Spinal cord (tissue), 10 donors: Measurements from ENCODE around the gene TAX1BP3. TPM values are rescaled to one million over a fixed set of nuclear protein-coding genes. Genes with fewer than 3 reads are reported as not detected.

Experiments used
- DNase-seq, 6 donors: peaks; one replicate each; pipeline versions ENCODE4 v3.0.0 to v3.0.0-alpha.2; 2013 to 2015; ENCODE audit warnings: low spot score in 6 of 6, low read depth in 4 of 6
- H3K27ac ChIP-seq: one replicate; pipeline ENCODE4 v1.5.1; 2013; ENCODE audit warnings: low read depth, low read length, control low read depth
- H3K27me3 ChIP-seq: one replicate; pipeline ENCODE4 v1.6.1; 2013; ENCODE audit warnings: low read length; ENCODE audit not compliant: control insufficient read depth, insufficient read depth
- H3K36me3 ChIP-seq: one replicate; pipeline ENCODE4 v1.6.1; 2013; ENCODE audit warnings: low read length; ENCODE audit not compliant: control insufficient read depth, insufficient read depth
- H3K4me1 ChIP-seq: one replicate; pipeline ENCODE4 v1.6.1; 2013; ENCODE audit warnings: low read length; ENCODE audit not compliant: control insufficient read depth, insufficient read depth
- H3K4me3 ChIP-seq: one replicate; pipeline ENCODE4 v1.5.1; 2013; ENCODE audit warnings: low read depth, low read length, control low read depth
- H3K9me3 ChIP-seq: one replicate; pipeline ENCODE4 v1.6.1; 2013; ENCODE audit warnings: low read length; ENCODE audit not compliant: control insufficient read depth, insufficient read depth
- WGBS: methylation state at CpG from one replicate; pipeline ENCODE4 v1.1.5; 2013; ENCODE audit warnings: missing lambda C conversion rate; ENCODE audit not compliant: insufficient coverage; 5-methylcytosine and 5-hydroxymethylcytosine counted together
- polyA plus RNA-seq, 2 donors: library from polyadenylated mRNA; unstranded; fragments of 120-200 nt; gene quantifications; one replicate each; pipeline ENCODE4 v1.2.1, GENCODE V29; 2013; ENCODE audit not compliant: insufficient read length in 2 of 2
- total RNA-seq, 2 donors: library from RNA; depleted of rRNA in 1 of 2; stranded (reverse); fragments of 120-200 nt in 1 of 2; fragments of >200 nt in 1 of 2; gene quantifications; one replicate each; pipeline versions ENCODE4 v1.2.3 to v1.2.4, GENCODE V29; 2013 to 2014
- donor health status: healthy.

TAX1BP3 gene
- total and polyA plus RNA-seq, 4 donors = 26.4 to 116 (median 48.7) TPM

DNA sequence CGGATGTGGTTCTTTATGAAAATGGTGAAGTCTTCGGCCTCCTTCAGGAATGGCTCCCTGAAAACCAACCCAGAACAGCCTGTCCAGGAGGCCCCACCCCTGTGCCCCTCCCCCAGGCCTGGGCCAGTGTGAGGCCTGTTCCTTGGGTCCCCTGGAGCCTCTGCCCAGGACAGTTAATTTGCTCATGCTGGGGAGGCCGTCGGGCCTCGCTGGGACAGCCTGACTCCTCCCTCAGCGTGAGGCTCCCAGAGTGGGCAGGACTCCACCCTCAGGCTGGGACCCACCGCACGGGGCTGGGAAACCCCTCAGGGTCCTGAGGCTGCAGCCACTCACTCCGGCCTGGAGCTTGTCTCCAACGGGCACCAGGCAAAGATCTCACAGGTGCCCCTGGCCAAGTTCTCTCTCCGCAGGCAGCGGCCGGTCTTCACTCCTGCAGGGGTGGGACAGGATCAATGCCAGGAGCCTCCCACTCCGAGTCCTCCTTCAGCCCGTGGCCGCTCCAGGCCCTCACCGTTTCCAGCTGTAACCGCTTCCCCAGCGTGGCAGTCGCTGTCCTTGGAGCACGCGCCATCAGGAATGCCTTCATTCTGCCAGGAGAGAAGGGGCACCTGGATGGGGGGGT is 21.8 kb upstream of the TAX1BP3 start:
- no peak overlapping the region for H3K27ac ChIP-seq
- H3K36me3 ChIP-seq = peaks cover 14% of the 10 kb centered on the region
- no peak for DNase-seq
- no peaks in the 10 kb centered on the region for H3K9me3 ChIP-seq
- peaks cover 23% of the 10 kb centered on the region for H3K27me3 ChIP-seq
- 71% methylated on average over 19 of the region's 22 CpGs for WGBS
- H3K4me3 ChIP-seq = no peak overlapping the region
- H3K4me1 ChIP-seq = peaks cover 15% of the 10 kb centered on the region

GRCh38 chr17:3689262-3690093 is 21.1 kb upstream of the TAX1BP3 start:
- H3K9me3 ChIP-seq = no peaks in the 10 kb centered on the region
- peaks cover 19% of the 10 kb centered on the region for H3K27me3 ChIP-seq

DNA sequence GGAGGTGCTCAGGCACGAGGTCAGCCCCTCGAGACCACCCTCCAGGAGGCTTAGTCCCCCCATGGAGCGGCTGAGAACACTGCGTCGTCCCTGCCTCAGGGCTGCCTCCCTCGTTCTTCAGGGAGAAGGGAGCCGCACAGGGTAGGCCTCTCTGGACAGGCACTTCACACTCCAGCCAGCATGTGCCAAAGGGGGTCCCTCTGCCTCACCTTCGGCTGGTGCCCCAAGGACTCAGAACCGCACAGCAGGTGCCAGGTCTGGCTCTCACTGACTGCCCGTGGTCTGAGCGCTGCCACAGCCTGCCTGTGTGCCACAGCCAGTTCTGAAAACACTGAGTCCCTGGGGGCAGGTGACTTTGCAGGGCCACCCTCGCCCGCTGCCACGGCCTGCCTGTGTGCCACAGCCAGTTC is 20.5 kb upstream of the TAX1BP3 start:
- no peak overlapping the region for H3K27ac ChIP-seq
- DNase-seq = no peak
- 57% methylated on average over 10 of the region's 14 CpGs for WGBS
- H3K4me1 ChIP-seq = peaks cover 6% of the 10 kb centered on the region
- H3K4me3 ChIP-seq = no peak overlapping the region
- peaks cover 18% of the 10 kb centered on the region for H3K36me3 ChIP-seq
- H3K27me3 ChIP-seq = peaks cover 16% of the 10 kb centered on the region
- H3K9me3 ChIP-seq = no peaks in the 10 kb centered on the region

More at GRCh38 chr17:3689262-3690093, 21.1 kb upstream of the TAX1BP3 start:
- Histone ChIP-seq H3K27ac (no peak overlapping the region), H3K4me1 (peaks cover 8% of the 10 kb centered on the region), H3K36me3 (peaks cover 14% of the 10 kb centered on the region), H3K4me3 (no peak overlapping the region)
- 84% methylated on average over 36 of the region's 44 CpGs for WGBS
- no peak for DNase-seq

GRCh38 chr17:3688027-3688553 is 19.7 kb upstream of the TAX1BP3 start:
- 21% methylated on average over 19 of the region's 19 CpGs for WGBS
- peaks cover 6% of the 10 kb centered on the region for H3K4me1 ChIP-seq
- H3K27me3 ChIP-seq = peaks cover 15% of the 10 kb centered on the region
- H3K27ac ChIP-seq = no peak overlapping the region
- peaks cover 18% of the 10 kb centered on the region for H3K36me3 ChIP-seq
- peak in 2 of 6 donors; percentile 23 to 49 for DNase-seq
- no peaks in the 10 kb centered on the region for H3K9me3 ChIP-seq
- H3K4me3 ChIP-seq = no peak overlapping the region

DNA sequence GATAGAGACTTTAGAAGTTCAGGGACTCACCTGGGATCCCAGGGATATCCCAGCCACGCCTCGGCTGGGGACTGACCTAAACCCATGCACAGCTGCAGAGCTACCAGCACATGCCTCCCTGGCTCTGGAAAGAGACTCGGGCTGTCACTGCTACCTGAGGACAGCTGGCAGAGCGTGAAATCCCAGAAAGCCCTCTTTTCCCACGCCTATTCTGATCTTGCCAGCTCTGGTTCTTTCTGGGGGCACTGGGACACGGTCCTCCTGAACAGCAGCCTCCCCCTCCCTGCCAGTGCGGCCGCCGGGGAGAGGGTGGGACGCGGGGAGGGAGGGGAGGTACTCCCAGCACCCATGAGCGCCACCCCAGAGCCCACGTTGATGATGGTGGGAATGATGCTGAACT is 16.8 kb upstream of the TAX1BP3 start:
- no peak for DNase-seq
- Histone ChIP-seq H3K9me3 (no peaks in the 10 kb centered on the region), H3K4me1 (peaks cover 6% of the 10 kb centered on the region), H3K27ac (no peak overlapping the region), H3K36me3 (peaks cover 17% of the 10 kb centered on the region), H3K4me3 (no peak overlapping the region), H3K27me3 (peaks cover 12% of the 10 kb centered on the region)
- WGBS = 37% methylated on average over 7 of the region's 13 CpGs

GRCh38 chr17:3683054-3683511 is 14.7 kb upstream of the TAX1BP3 start:
- Histone ChIP-seq H3K27ac (no peak overlapping the region), H3K4me3 (no peak overlapping the region), H3K4me1 (peaks cover 5% of the 10 kb centered on the region), H3K27me3 (peaks cover 12% of the 10 kb centered on the region), H3K9me3 (no peaks in the 10 kb centered on the region), H3K36me3 (peaks cover 22% of the 10 kb centered on the region)
- WGBS = 59% methylated on average over 6 of the region's 10 CpGs
- no peak for DNase-seq

DNA sequence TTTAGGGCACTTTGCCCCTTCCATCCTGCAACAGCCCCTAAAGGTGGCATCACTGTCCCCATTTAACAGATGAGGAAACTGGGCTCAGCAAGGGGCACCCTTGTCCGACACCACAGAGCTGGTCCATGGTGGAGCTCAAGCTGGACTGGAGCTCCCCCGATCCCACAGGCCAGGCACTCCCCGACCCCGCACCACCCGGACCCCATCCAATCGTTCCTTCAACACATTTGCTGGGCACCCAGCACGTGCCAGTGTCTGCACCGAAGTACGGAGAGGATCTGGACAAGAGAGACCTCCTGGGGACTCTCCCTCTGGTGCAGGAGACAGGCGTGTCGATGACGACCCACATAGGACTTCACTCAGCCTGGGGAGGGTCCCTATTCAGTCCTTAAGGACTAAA is 13.7 kb upstream of the TAX1BP3 start:
- 87% methylated on average over 11 of the region's 12 CpGs for WGBS
- no peak overlapping the region for H3K4me3 ChIP-seq
- no peaks in the 10 kb centered on the region for H3K9me3 ChIP-seq
- no peak for DNase-seq
- H3K36me3 ChIP-seq = peaks cover 22% of the 10 kb centered on the region
- peaks cover 3% of the 10 kb centered on the region for H3K4me1 ChIP-seq
- H3K27me3 ChIP-seq = peaks cover 12% of the 10 kb centered on the region
- no peak overlapping the region for H3K27ac ChIP-seq

DNA sequence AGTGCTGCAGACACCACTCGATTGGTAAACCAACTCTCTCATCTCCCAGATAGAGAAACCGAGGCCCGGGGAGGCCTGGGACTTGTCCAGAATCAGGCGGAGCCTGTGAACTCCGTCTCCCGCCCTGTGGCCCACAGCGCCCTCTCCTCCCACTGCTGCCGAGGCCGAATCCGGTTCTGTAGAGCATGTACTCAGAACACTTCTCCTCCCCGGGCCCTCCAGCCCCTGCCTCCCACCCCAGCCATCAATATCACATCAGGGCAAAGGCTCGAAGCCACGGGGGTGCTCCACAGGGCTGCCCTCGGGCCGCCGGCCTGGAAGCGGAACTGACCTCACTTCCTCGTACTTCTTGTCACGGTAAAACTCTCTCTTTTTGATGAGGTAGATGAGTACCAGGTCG is 13.2 kb upstream of the TAX1BP3 start:
- DNase-seq = no peak
- Histone ChIP-seq H3K4me1 (peaks cover 3% of the 10 kb centered on the region), H3K27ac (no peak overlapping the region), H3K4me3 (no peak overlapping the region), H3K9me3 (no peaks in the 10 kb centered on the region), H3K36me3 (peaks cover 22% of the 10 kb centered on the region), H3K27me3 (peaks cover 12% of the 10 kb centered on the region)
- WGBS = 84% methylated on average over 19 of the region's 20 CpGs

- H3K27me3 ChIP-seq = peaks cover 12% of the 10 kb centered on the region
- H3K4me3 ChIP-seq = no peak overlapping the region
- no peak overlapping the region for H3K27ac ChIP-seq
- H3K36me3 ChIP-seq = peaks cover 22% of the 10 kb centered on the region
- no peaks in the 10 kb centered on the region for H3K9me3 ChIP-seq
- H3K4me1 ChIP-seq = peaks cover 3% of the 10 kb centered on the region
- WGBS = 86% methylated on average over 12 of the region's 12 CpGs
- DNase-seq = no peak
These were observed 12.7 kb upstream of the TAX1BP3 start for GRCh38 chr17:3681057-3681456.
